ENCODE data around the gene AQP10. TPM values are rescaled to one million over a fixed set of nuclear protein-coding genes. Genes with fewer than 3 reads are reported as not detected.
"Not testable (repeated sequence)": the region's sequence is repeated elsewhere in the genome, so short reads cannot be mapped to it uniquely, and the experiment has no call there.

The AQP10 gene
- total and polyA plus RNA-seq, 11 donors: 0.15 to 1.2 (median 0.55) TPM; not detected in 3

DNA sequence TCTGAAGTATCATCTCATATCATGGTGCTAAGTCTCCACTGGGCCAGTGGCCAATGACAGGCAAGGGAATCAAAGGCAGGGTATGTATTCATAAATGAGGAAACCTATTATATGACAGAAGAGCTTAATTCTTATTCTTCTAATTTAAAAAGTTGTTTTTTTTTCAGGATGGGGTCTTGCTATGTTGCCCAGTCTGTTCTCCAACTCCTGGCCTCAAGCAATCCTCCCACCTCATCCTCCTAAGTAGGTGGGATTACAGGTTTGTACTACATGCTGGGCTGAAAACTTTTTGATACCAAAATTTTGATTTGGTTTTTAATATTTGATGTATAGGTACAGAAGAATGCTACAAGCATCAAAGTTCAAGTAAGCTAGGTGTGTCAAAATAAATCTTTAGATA is 39.4 kb downstream of the AQP10 start:
- ATAC-seq: no peak
- intact Hi-C loops (cut with DNase I): no loop called here
- H3K9me3 ChIP-seq: no peaks in the 10 kb centered on the region
- H3K27ac ChIP-seq: no peak overlapping the region
- no peaks in the 10 kb centered on the region for H3K27me3 ChIP-seq
- DNase-seq: no peak
- TF ChIP-seq POLR2A (IDR thresholded peaks at IDR 0.05): no peak
- TF ChIP-seq, protein P1, sequence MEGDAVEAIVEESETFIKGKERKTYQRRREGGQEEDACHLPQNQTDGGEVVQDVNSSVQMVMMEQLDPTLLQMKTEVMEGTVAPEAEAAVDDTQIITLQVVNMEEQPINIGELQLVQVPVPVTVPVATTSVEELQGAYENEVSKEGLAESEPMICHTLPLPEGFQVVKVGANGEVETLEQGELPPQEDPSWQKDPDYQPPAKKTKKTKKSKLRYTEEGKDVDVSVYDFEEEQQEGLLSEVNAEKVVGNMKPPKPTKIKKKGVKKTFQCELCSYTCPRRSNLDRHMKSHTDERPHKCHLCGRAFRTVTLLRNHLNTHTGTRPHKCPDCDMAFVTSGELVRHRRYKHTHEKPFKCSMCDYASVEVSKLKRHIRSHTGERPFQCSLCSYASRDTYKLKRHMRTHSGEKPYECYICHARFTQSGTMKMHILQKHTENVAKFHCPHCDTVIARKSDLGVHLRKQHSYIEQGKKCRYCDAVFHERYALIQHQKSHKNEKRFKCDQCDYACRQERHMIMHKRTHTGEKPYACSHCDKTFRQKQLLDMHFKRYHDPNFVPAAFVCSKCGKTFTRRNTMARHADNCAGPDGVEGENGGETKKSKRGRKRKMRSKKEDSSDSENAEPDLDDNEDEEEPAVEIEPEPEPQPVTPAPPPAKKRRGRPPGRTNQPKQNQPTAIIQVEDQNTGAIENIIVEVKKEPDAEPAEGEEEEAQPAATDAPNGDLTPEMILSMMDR (IDR thresholded peaks at IDR 0.05): no peak
- no peaks in the 10 kb centered on the region for H3K36me3 ChIP-seq
- H3K4me1 ChIP-seq: no peaks in the 10 kb centered on the region
- no peak overlapping the region for H3K4me3 ChIP-seq

DNA sequence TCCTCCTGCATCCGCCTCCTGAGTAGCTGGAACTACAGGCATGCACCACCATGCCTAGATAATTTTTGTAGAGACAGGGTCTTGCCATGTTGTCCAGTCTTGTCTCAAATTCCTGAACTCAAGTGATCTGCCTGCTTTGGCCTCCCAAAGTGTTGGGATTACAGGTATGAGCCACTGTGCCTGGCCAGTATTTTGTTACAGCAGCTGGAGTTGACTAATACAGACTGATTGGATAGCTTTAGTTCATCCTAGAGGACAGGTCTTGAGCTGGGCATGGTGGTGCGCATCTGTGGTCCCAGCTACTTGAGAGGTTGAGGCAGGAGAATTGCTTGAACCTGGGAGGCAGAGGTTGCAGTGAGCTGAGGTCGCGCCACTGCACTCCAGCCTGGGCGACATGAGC is 40.0 kb downstream of the AQP10 start:
- H3K9me3 ChIP-seq; ATAC-seq; H3K36me3 ChIP-seq; intact Hi-C loops (cut with DNase I); H3K4me3 ChIP-seq; H3K27ac ChIP-seq; H3K27me3 ChIP-seq; DNase-seq; H3K4me1 ChIP-seq: not testable (repeated sequence)
- 87 to 97% (median 94%) methylated on average over 5 of the region's 5 CpGs for WGBS, 4 donors

DNA sequence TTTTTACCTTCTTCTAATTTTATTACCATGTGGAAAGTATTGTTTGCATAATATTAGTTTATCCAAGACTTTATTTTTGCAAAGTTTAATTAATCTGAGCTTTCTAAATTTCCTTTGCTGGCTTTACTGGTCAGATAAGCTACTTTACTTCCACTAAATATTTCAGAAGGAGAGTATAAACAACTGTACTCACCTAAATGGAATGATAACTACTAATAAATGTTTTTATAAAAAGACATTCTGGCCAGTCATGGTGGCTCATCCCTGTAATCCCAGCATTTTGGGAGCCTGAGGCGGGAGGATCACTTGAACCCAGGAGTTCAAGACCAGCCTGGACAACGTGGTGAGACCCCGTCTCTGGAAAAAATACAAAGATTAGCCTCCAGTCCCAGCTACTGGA is 40.5 kb downstream of the AQP10 start:
- 61 to 70% (median 67%) methylated on average over 3 of the region's 3 CpGs for WGBS, 4 donors
- Histone ChIP-seq H3K4me3 (no peak overlapping the region), H3K4me1 (no peaks in the 10 kb centered on the region), H3K9me3 (no peaks in the 10 kb centered on the region), H3K27ac (no peak overlapping the region), H3K27me3 (no peaks in the 10 kb centered on the region), H3K36me3 (no peaks in the 10 kb centered on the region)
- TF ChIP-seq, protein P1 (IDR thresholded peaks at IDR 0.05): no peak
- no peak for TF ChIP-seq POLR2A (IDR thresholded peaks at IDR 0.05)
- no peak for ATAC-seq
- intact Hi-C loops (cut with DNase I): no loop called here
- DNase-seq: no peak

DNA sequence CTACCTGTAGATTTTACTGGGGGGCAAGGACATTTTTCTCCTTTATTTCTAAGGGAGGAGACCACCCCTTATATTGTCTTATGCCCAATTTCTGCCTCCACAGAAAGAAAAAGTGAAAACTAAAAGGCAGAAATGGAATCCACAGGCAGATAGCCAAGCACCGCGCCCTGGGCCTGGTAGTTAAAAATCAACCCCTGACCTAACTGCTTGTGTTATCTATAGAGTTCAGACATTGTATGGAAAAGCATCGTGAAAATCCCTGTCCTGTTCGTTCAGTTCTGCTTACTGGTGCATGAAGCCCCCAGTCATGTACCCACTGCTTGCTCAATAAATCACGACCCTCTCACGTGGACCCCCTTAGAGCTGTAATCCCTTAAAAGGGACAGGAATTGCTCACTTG is 50.5 kb downstream of the AQP10 start:
- ATAC-seq: no peak
- Histone ChIP-seq H3K36me3 (no peaks in the 10 kb centered on the region), H3K27me3 (no peaks in the 10 kb centered on the region), H3K27ac (no peak overlapping the region), H3K4me3 (no peak overlapping the region), H3K4me1 (no peaks in the 10 kb centered on the region), H3K9me3 (no peaks in the 10 kb centered on the region)
- 92 to 94% (median 93%) methylated on average over 6 of the region's 6 CpGs for WGBS, 4 donors
- TF ChIP-seq, protein P1 (IDR thresholded peaks at IDR 0.05): no peak
- no peak for TF ChIP-seq POLR2A (IDR thresholded peaks at IDR 0.05)
- intact Hi-C loops (cut with DNase I): no loop called here
- DNase-seq: no peak

DNA sequence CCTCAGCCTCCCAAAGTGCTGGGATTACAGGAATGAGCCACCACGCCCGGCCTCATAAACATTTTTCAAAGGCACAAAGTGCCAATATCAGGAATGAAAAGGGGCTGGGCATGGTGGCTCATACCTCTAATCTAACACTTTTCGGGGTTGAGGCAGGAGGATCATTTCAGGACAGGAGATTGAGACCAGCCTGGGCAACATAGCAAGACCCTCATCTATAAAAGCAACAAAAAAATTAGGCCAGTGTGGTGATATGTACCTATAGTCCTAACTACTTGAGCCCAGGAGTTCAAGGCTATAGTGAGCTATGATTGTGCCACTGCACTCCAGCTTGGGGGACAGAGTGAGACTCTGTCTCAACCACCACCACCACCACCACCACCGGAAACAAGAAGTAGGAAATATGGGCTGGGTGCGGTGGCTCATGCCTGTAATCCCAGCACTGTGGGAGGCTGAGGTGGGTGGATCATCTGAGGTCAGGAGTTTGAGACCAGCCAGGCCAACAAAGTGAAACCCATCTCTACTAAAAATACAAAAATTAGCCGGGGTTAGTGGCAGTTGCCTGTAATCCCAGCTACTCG is 53.0 kb downstream of the AQP10 start:
- DNase-seq; H3K27me3 ChIP-seq; H3K4me1 ChIP-seq; H3K9me3 ChIP-seq; H3K4me3 ChIP-seq; H3K27ac ChIP-seq; H3K36me3 ChIP-seq; ATAC-seq; intact Hi-C loops (cut with DNase I): not testable (repeated sequence)
- 82 to 90% (median 89%) methylated on average over 7 of the region's 7 CpGs for WGBS, 4 donors

Other genes with a start within 250 kb of the AQP10 start
- gene NUP210L, start 166.0 kb upstream of the AQP10 start, total RNA-seq: under 1 TPM in 3 of 9 donors, not detected in 6; 0.04 to 0.31 (median 0.05) TPM
- not detected for gene NUP210L, start 166.0 kb upstream of the AQP10 start, polyA plus RNA-seq
- 100 to 1,000 TPM in 7 of 9 donors, 10 to 100 TPM in 2; 76.5 to 259 (median 120) TPM for gene TPM3, start 129.0 kb upstream of the AQP10 start, total RNA-seq
- 100 to 1,000 TPM; 101 to 163 TPM for gene TPM3, start 129.0 kb upstream of the AQP10 start, polyA plus RNA-seq
- gene CFAP141, start 114.8 kb upstream of the AQP10 start, total RNA-seq: not detected
- gene CFAP141, start 114.8 kb upstream of the AQP10 start, polyA plus RNA-seq: not detected
- 100 to 1,000 TPM in 5 of 9 donors, 10 to 100 TPM in 4; 57.4 to 142 (median 100) TPM for gene UBAP2L, start 100.1 kb upstream of the AQP10 start, total RNA-seq
- 10 to 100 TPM; 61.6 to 88.3 TPM for gene UBAP2L, start 100.1 kb upstream of the AQP10 start, polyA plus RNA-seq
- 100 to 1,000 TPM; 127 to 230 (median 165) TPM for gene HAX1, start 48.5 kb upstream of the AQP10 start, total RNA-seq
- gene HAX1, start 48.5 kb upstream of the AQP10 start, polyA plus RNA-seq: 100 to 1,000 TPM; 156 to 308 TPM
- gene ATP8B2, start 4.4 kb downstream of the AQP10 start, total RNA-seq: 10 to 100 TPM in 8 of 9 donors, 1 to 10 TPM in 1; 9.4 to 45.0 (median 15.5) TPM
- 10 to 100 TPM in 1 of 2 donors, 1 to 10 TPM in 1; 7.2 to 18.3 TPM for gene ATP8B2, start 4.4 kb downstream of the AQP10 start, polyA plus RNA-seq
- 10 to 100 TPM in 6 of 9 donors, 1 to 10 TPM in 3; 5.7 to 26.6 (median 13.1) TPM for gene IL6R, start 84.2 kb downstream of the AQP10 start, total RNA-seq
- gene IL6R, start 84.2 kb downstream of the AQP10 start, polyA plus RNA-seq: 1 to 10 TPM; 3.4 to 8.6 TPM
- gene TDRD10, start 181.1 kb downstream of the AQP10 start, total RNA-seq: 1 to 10 TPM in 8 of 9 donors, under 1 TPM in 1; 0.71 to 3.4 (median 1.8) TPM
- gene TDRD10, start 181.1 kb downstream of the AQP10 start, polyA plus RNA-seq: 1 to 10 TPM; 2.9 to 3.0 TPM
- gene SHE, start 181.3 kb downstream of the AQP10 start, total RNA-seq: 10 to 100 TPM; 11.1 to 19.4 (median 11.9) TPM
- 10 to 100 TPM; 10.1 to 17.7 TPM for gene SHE, start 181.3 kb downstream of the AQP10 start, polyA plus RNA-seq
- 10 to 100 TPM; 22.1 to 79.4 (median 58.8) TPM for gene UBE2Q1, start 237.6 kb downstream of the AQP10 start, total RNA-seq
- 10 to 100 TPM; 23.0 to 36.2 TPM for gene UBE2Q1, start 237.6 kb downstream of the AQP10 start, polyA plus RNA-seq
- under 1 TPM in 3 of 9 donors, not detected in 6; 0.05 to 0.14 (median 0.06) TPM for gene CHRNB2, start 246.7 kb downstream of the AQP10 start, total RNA-seq
- gene CHRNB2, start 246.7 kb downstream of the AQP10 start, polyA plus RNA-seq: under 1 TPM in 1 of 2 donors, not detected in 1; 0.03 TPM